ENCODE measurements around the gene LUC7L. TPM values are rescaled to one million over a fixed set of nuclear protein-coding genes. Genes with fewer than 3 reads are reported as not detected.
"Not testable (repeated sequence)": the region's sequence is repeated elsewhere in the genome, so short reads cannot be mapped to it uniquely, and the experiment has no call there.

LUC7L gene
- polyA plus RNA-seq, 1 donor (not counting 4 experiments of a cell fraction or from before 2014, with no cell fraction given): 31.0 TPM

- no peak overlapping the region for H3K27ac ChIP-seq (ENCODE audit: control insufficient read depth, insufficient read depth, low read length)
- H3K79me2 ChIP-seq (ENCODE audit: control insufficient read depth, insufficient read depth, low read length): no peaks in the 10 kb centered on the region
- peaks cover 4% of the 10 kb centered on the region for H4K20me1 ChIP-seq (ENCODE audit: control insufficient read depth, extremely low read depth, insufficient read depth, low read length)
- no peaks in the 10 kb centered on the region for H3K36me3 ChIP-seq (ENCODE audit: control insufficient read depth in 2 of 2, extremely low read depth in 1 of 2, insufficient read depth in 2 of 2, low read length in 2 of 2)
- no peak for TF ChIP-seq CTCF (optimal IDR thresholded peaks at IDR 0.05 in 1 of 3, IDR thresholded peaks at IDR 0.05 in 1 of 3, conservative IDR thresholded peaks at IDR 0.05 in 1 of 3; ENCODE audit: extremely low read depth in 1 of 3, insufficient read depth in 2 of 3, low read length in 3 of 3)
- no peak for TF ChIP-seq EZH2 (IDR thresholded peaks at IDR 0.05; ENCODE audit: low read length)
- H3K4me3 ChIP-seq (ENCODE audit: control insufficient read depth in 2 of 3, extremely low read depth in 1 of 3, insufficient read depth in 2 of 3, low read depth in 1 of 3, low read length in 3 of 3): peak overlapping the region in 1 of 3 experiments; percentile 20
- DNase-seq (ENCODE audit: low read depth, low spot score) (no peak), FAIRE-seq (no peak)
- H3K4me2 ChIP-seq (ENCODE audit: control insufficient read depth, extremely low read depth, insufficient read depth, low read depth, low read length): peak overlapping the region; percentile 16
- H3K9me3 ChIP-seq (ENCODE audit: control insufficient read depth, low read depth, low read length): no peaks in the 10 kb centered on the region
- peaks cover 7% of the 10 kb centered on the region for H3K4me1 ChIP-seq (ENCODE audit: control insufficient read depth, extremely low read depth, insufficient read depth, low read length)
- H2AFZ ChIP-seq (ENCODE audit: control insufficient read depth, low read length): no peak overlapping the region
- H3K9ac ChIP-seq (ENCODE audit: control insufficient read depth, extremely low read depth, insufficient read depth, low read length): no peak overlapping the region
- dilution Hi-C loops (cut with MboI; ENCODE audit: extremely low pct_ligation_motif_present, low sequenced_read_pairs): no loop called here
- H3K9me1 ChIP-seq (ENCODE audit: control insufficient read depth, extremely low read depth, insufficient read depth, low read length): no peaks in the 10 kb centered on the region
- H3K27me3 ChIP-seq (ENCODE audit: control insufficient read depth, extremely low read depth, insufficient read depth, low read length): peaks cover 47% of the 10 kb centered on the region
Measured at GRCh38 chr16:164827-165538, 64.3 kb downstream of the LUC7L start.

GRCh38 chr16:164134-164823 is 65.0 kb downstream of the LUC7L start:
- FAIRE-seq; dilution Hi-C loops (cut with MboI; ENCODE audit: extremely low pct_ligation_motif_present, low sequenced_read_pairs); H3K9me3 ChIP-seq (ENCODE audit: control insufficient read depth, low read depth, low read length); H2AFZ ChIP-seq (ENCODE audit: control insufficient read depth, low read length); DNase-seq (ENCODE audit: low read depth, low spot score); H3K27ac ChIP-seq (ENCODE audit: control insufficient read depth, insufficient read depth, low read length); H3K4me3 ChIP-seq (ENCODE audit: control insufficient read depth in 2 of 3, extremely low read depth in 1 of 3, insufficient read depth in 2 of 3, low read depth in 1 of 3, low read length in 3 of 3); H3K79me2 ChIP-seq (ENCODE audit: control insufficient read depth, insufficient read depth, low read length); H3K4me1 ChIP-seq (ENCODE audit: control insufficient read depth, extremely low read depth, insufficient read depth, low read length); H3K36me3 ChIP-seq (ENCODE audit: control insufficient read depth in 2 of 2, extremely low read depth in 1 of 2, insufficient read depth in 2 of 2, low read length in 2 of 2); H3K9me1 ChIP-seq (ENCODE audit: control insufficient read depth, extremely low read depth, insufficient read depth, low read length); H4K20me1 ChIP-seq (ENCODE audit: control insufficient read depth, extremely low read depth, insufficient read depth, low read length); H3K4me2 ChIP-seq (ENCODE audit: control insufficient read depth, extremely low read depth, insufficient read depth, low read depth, low read length); H3K9ac ChIP-seq (ENCODE audit: control insufficient read depth, extremely low read depth, insufficient read depth, low read length): not testable (repeated sequence)
- H3K27me3 ChIP-seq (ENCODE audit: control insufficient read depth, extremely low read depth, insufficient read depth, low read length): peaks cover 51% of the 10 kb centered on the region

DNA sequence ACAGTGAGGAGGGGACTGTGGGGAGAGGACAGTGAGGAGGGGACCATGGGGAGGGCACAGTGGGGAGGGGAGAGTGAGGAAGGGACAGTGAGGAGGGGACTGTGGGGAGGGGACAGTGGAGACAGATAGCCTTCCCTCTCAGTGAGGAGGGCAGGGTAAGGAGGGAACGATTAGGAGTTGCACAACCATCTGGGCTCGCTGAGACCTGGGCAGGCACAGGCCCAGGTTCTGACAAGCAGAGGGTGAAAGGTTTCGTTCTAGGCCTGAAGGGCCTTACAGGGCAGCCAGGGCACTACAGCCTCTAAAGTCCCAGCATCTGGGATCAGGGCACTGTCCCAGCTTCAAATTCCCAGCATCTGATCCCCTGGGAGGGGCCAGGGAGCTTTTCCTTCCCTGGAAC is 65.6 kb downstream of the LUC7L start:
- H3K9ac ChIP-seq (ENCODE audit: control insufficient read depth, extremely low read depth, insufficient read depth, low read length); H3K4me3 ChIP-seq (ENCODE audit: control insufficient read depth in 2 of 3, extremely low read depth in 1 of 3, insufficient read depth in 2 of 3, low read depth in 1 of 3, low read length in 3 of 3); H3K4me1 ChIP-seq (ENCODE audit: control insufficient read depth, extremely low read depth, insufficient read depth, low read length); dilution Hi-C loops (cut with MboI; ENCODE audit: extremely low pct_ligation_motif_present, low sequenced_read_pairs); H3K4me2 ChIP-seq (ENCODE audit: control insufficient read depth, extremely low read depth, insufficient read depth, low read depth, low read length); H3K9me3 ChIP-seq (ENCODE audit: control insufficient read depth, low read depth, low read length); DNase-seq (ENCODE audit: low read depth, low spot score); H3K79me2 ChIP-seq (ENCODE audit: control insufficient read depth, insufficient read depth, low read length); H3K9me1 ChIP-seq (ENCODE audit: control insufficient read depth, extremely low read depth, insufficient read depth, low read length); FAIRE-seq; H3K27ac ChIP-seq (ENCODE audit: control insufficient read depth, insufficient read depth, low read length); H4K20me1 ChIP-seq (ENCODE audit: control insufficient read depth, extremely low read depth, insufficient read depth, low read length); H2AFZ ChIP-seq (ENCODE audit: control insufficient read depth, low read length); H3K36me3 ChIP-seq (ENCODE audit: control insufficient read depth in 2 of 2, extremely low read depth in 1 of 2, insufficient read depth in 2 of 2, low read length in 2 of 2): not testable (repeated sequence)
- peaks cover 49% of the 10 kb centered on the region for H3K27me3 ChIP-seq (ENCODE audit: control insufficient read depth, extremely low read depth, insufficient read depth, low read length)

GRCh38 chr16:163139-163538 is 66.1 kb downstream of the LUC7L start:
- DNase-seq (ENCODE audit: low read depth, low spot score); H2AFZ ChIP-seq (ENCODE audit: control insufficient read depth, low read length); dilution Hi-C loops (cut with MboI; ENCODE audit: extremely low pct_ligation_motif_present, low sequenced_read_pairs); H3K4me2 ChIP-seq (ENCODE audit: control insufficient read depth, extremely low read depth, insufficient read depth, low read depth, low read length); FAIRE-seq; H3K4me1 ChIP-seq (ENCODE audit: control insufficient read depth, extremely low read depth, insufficient read depth, low read length); H3K36me3 ChIP-seq (ENCODE audit: control insufficient read depth in 2 of 2, extremely low read depth in 1 of 2, insufficient read depth in 2 of 2, low read length in 2 of 2); H3K9me3 ChIP-seq (ENCODE audit: control insufficient read depth, low read depth, low read length); H3K9me1 ChIP-seq (ENCODE audit: control insufficient read depth, extremely low read depth, insufficient read depth, low read length); H3K27ac ChIP-seq (ENCODE audit: control insufficient read depth, insufficient read depth, low read length); H3K4me3 ChIP-seq (ENCODE audit: control insufficient read depth in 2 of 3, extremely low read depth in 1 of 3, insufficient read depth in 2 of 3, low read depth in 1 of 3, low read length in 3 of 3); H3K79me2 ChIP-seq (ENCODE audit: control insufficient read depth, insufficient read depth, low read length); H3K9ac ChIP-seq (ENCODE audit: control insufficient read depth, extremely low read depth, insufficient read depth, low read length); H4K20me1 ChIP-seq (ENCODE audit: control insufficient read depth, extremely low read depth, insufficient read depth, low read length): not testable (repeated sequence)
- peaks cover 43% of the 10 kb centered on the region for H3K27me3 ChIP-seq (ENCODE audit: control insufficient read depth, extremely low read depth, insufficient read depth, low read length)

Measured in keratinocyte (primary cell).